ENCODE results near the gene HGS. TPM values are rescaled to one million over a fixed set of nuclear protein-coding genes. Genes with fewer than 3 reads are reported as not detected.
A peak's percentile ranks its signal among the peaks of the same experiment; 100 is the strongest.

HGS gene
- total RNA-seq, 1 donor from 2014 or later: 92.0 TPM

GRCh38 chr17:81711814-81712467, 28.1 kb downstream of the HGS start, which contains the start of gene SLC25A10:
Gene SLC25A10, plus strand, starts transcription at chr17:81712284. Its CDS starts 143 bp downstream, at chr17:81712427.
- H3K27ac ChIP-seq: peak within 1 kb of the TSS; percentile 60
- H3K36me3 ChIP-seq: peaks cover 9% of the 10 kb centered on the region
- peak within 1 kb of the TSS; percentile 86 for H3K4me3 ChIP-seq
- peak; percentile 90 for DNase-seq
- TF ChIP-seq CTCF (IDR thresholded peaks at IDR 0.05): no peak
- H3K4me1 ChIP-seq: peaks cover 33% of the 10 kb centered on the region
- intact Hi-C loops (cut with DNase I): no loop called here
- peak; percentile 90 for ATAC-seq
- H3K27me3 ChIP-seq (ENCODE audit: low read depth): no peaks in the 10 kb centered on the region
- no peaks in the 10 kb centered on the region for H3K9me3 ChIP-seq

- no peak for TF ChIP-seq CTCF (IDR thresholded peaks at IDR 0.05)
- H3K27me3 ChIP-seq (ENCODE audit: low read depth): no peaks in the 10 kb centered on the region
- peaks cover 33% of the 10 kb centered on the region for H3K4me1 ChIP-seq
- intact Hi-C loops (cut with DNase I): no loop called here
- peak; percentile 6 to 29 for ATAC-seq
- peak overlapping the region; percentile 86 for H3K4me3 ChIP-seq
- no peaks in the 10 kb centered on the region for H3K9me3 ChIP-seq
- no peak for DNase-seq
- H3K36me3 ChIP-seq: peaks cover 3% of the 10 kb centered on the region
- H3K27ac ChIP-seq: peak overlapping the region; percentile 49
Measured at GRCh38 chr17:81712468-81713003, 28.7 kb downstream of the HGS start.

GRCh38 chr17:81713004-81713555, 29.3 kb downstream of the HGS start:
- Histone ChIP-seq H3K4me1 (peaks cover 33% of the 10 kb centered on the region), H3K4me3 (peak overlapping the region; percentile 86), H3K27ac (no peak overlapping the region), H3K36me3 (no peaks in the 10 kb centered on the region), H3K27me3 (ENCODE audit: low read depth) (no peaks in the 10 kb centered on the region), H3K9me3 (no peaks in the 10 kb centered on the region)
- intact Hi-C loops (cut with DNase I): no loop called here
- ATAC-seq: no peak
- no peak for TF ChIP-seq CTCF (IDR thresholded peaks at IDR 0.05)
- no peak for DNase-seq

- Histone ChIP-seq H3K4me1 (peaks cover 33% of the 10 kb centered on the region), H3K27me3 (ENCODE audit: low read depth) (no peaks in the 10 kb centered on the region), H3K4me3 (peak overlapping the region; percentile 86), H3K9me3 (no peaks in the 10 kb centered on the region), H3K27ac (no peak overlapping the region), H3K36me3 (no peaks in the 10 kb centered on the region)
- intact Hi-C loops (cut with DNase I): no loop called here
- TF ChIP-seq CTCF (IDR thresholded peaks at IDR 0.05): no peak
- no peak for DNase-seq
- no peak for ATAC-seq
Measured at GRCh38 chr17:81713556-81714411, 30.0 kb downstream of the HGS start.

- Histone ChIP-seq H3K4me1 (peaks cover 33% of the 10 kb centered on the region), H3K36me3 (no peaks in the 10 kb centered on the region), H3K4me3 (no peak overlapping the region), H3K9me3 (no peaks in the 10 kb centered on the region), H3K27ac (no peak overlapping the region), H3K27me3 (ENCODE audit: low read depth) (no peaks in the 10 kb centered on the region)
- DNase-seq: no peak
- no peak for TF ChIP-seq CTCF (IDR thresholded peaks at IDR 0.05)
- intact Hi-C loops (cut with DNase I): no loop called here
- ATAC-seq: no peak
Measured at GRCh38 chr17:81714412-81715106, 30.7 kb downstream of the HGS start.

Measured in lower lobe of right lung (tissue), 2 donors.